Fibroblast of pulmonary artery (primary cell): ENCODE data around the gene SMG7.

Source experiments
- DNase-seq: peaks from one replicate; pipeline ENCODE4 v3.0.0-alpha.2; 2010; ENCODE audit warnings: low read depth
- H3K4me3 ChIP-seq: replicated peaks from 2 replicates; pipeline ENCODE4 v1.5.1; 2011; ENCODE audit warnings: low read depth, mild to moderate bottlenecking, control low read depth, low read length, moderate library complexity
- CTCF ChIP-seq: IDR thresholded peaks from 2 replicates; pipeline ENCODE4 v1.5.1; 2011; ENCODE audit warnings: mild to moderate bottlenecking, control low read depth, low read length, inconsistent platforms; ENCODE audit errors: missing control alignments

The SMG7 gene

GRCh38 chr1:183505454-183506089 is 33.3 kb downstream of the SMG7 start:
- no peak for TF ChIP-seq CTCF
- no peak for DNase-seq
- no peak overlapping the region for H3K4me3 ChIP-seq

GRCh38 chr1:183506561-183506960 is 34.3 kb downstream of the SMG7 start:
- TF ChIP-seq CTCF = no peak
- no peak for DNase-seq
- H3K4me3 ChIP-seq = no peak overlapping the region

- H3K4me3 ChIP-seq = no peak overlapping the region
- no peak for DNase-seq
- no peak for TF ChIP-seq CTCF
These were observed 36.4 kb downstream of the SMG7 start for GRCh38 chr1:183508694-183509093.

GRCh38 chr1:183512450-183512849 is 40.2 kb downstream of the SMG7 start:
- no peak overlapping the region for H3K4me3 ChIP-seq
- DNase-seq = no peak
- TF ChIP-seq CTCF = no peak

GRCh38 chr1:183514235-183514634 is 41.9 kb downstream of the SMG7 start:
- DNase-seq = no peak
- TF ChIP-seq CTCF = no peak
- H3K4me3 ChIP-seq = no peak overlapping the region

GRCh38 chr1:183515002-183515689 is 42.8 kb downstream of the SMG7 start:
- TF ChIP-seq CTCF = no peak
- no peak overlapping the region for H3K4me3 ChIP-seq
- peak; percentile 53 for DNase-seq

GRCh38 chr1:183516725-183517124 is 44.4 kb downstream of the SMG7 start:
- no peak for TF ChIP-seq CTCF
- no peak overlapping the region for H3K4me3 ChIP-seq
- no peak for DNase-seq
